ENCODE results near the gene CACTIN.

CACTIN gene

GRCh38 chr19:3627351-3627723, 747 bp upstream of the CACTIN start:
- no peak for DNase-seq (ENCODE audit: low read depth)

GRCh38 chr19:3625996-3626472, 556 bp downstream of the CACTIN start:
- DNase-seq (ENCODE audit: low read depth) = peak; percentile 17

DNA sequence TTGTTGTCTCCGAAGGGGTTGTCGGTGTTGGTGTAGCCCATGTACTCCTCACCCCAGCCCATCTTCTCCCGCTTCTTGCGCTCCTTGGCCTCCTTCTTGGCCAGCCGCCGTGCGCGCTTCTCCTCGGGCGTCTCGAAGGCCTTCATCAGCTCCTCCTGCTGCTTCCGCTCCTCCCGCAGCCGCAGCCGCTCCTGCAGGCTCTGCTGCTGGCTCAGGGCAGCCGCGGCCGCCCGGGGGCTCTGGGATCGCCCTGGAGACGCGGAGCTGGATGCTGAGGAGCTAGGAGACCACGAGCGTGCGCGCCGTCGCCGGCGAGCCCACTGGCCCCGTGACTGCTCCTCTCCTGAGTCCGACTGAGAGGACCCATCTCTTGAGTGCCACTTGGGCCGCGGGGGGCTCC, 2.9 kb downstream of the CACTIN start:
- no peak for DNase-seq (ENCODE audit: low read depth)

GRCh38 chr19:3622224-3622623, 4.4 kb downstream of the CACTIN start:
- DNase-seq (ENCODE audit: low read depth) = no peak

GRCh38 chr19:3621689-3622088, 4.9 kb downstream of the CACTIN start:
- no peak for DNase-seq (ENCODE audit: low read depth)

GRCh38 chr19:3620817-3621547, 5.6 kb downstream of the CACTIN start:
- DNase-seq (ENCODE audit: low read depth) = no peak

GRCh38 chr19:3620145-3620816, 6.3 kb downstream of the CACTIN start:
- DNase-seq (ENCODE audit: low read depth) = no peak

GRCh38 chr19:3619631-3620012, 7.0 kb downstream of the CACTIN start:
- DNase-seq (ENCODE audit: low read depth) = no peak

GRCh38 chr19:3618811-3619630, 7.6 kb downstream of the CACTIN start:
- no peak for DNase-seq (ENCODE audit: low read depth)

DNA sequence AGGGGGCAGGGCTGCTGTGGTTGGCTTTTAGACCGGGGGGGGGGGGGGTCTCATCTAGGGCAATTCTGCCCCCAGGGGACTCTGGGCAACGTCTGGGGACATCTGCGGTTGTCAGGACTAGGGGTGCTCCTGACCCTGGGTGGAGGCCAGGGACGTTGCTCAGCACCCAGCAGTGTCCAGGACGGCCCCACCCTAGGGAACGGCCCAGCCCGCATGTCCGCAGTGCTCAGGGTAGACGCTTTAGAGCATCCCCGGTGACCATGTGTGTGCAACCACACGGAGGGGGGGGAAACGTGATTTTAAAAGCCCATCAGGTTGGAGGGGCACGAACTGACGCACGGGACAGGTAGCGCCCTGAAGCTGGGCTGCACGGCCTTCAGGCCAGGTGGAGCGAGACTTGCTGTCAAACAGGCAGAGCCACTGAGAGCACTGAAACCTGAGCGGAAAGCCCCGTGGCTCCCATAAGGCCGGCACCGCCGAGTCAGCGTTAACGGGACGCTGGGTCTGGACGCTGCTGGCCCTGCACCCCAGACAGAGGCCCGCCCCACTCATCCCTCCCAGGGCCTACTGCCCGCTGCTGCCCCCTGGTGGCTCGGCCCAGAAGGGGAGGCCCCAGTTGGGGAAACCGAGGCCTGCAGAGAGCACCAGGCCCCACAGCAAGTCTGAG, 8.3 kb downstream of the CACTIN start:
- DNase-seq (ENCODE audit: low read depth) = peak; percentile 45

- no peak for DNase-seq (ENCODE audit: low read depth)
Measured at GRCh38 chr19:3617463-3617862, 9.1 kb downstream of the CACTIN start.

GRCh38 chr19:3615524-3616135, 11.0 kb downstream of the CACTIN start:
- no peak for DNase-seq (ENCODE audit: low read depth)

GRCh38 chr19:3614858-3615505, 11.6 kb downstream of the CACTIN start:
- DNase-seq (ENCODE audit: low read depth) = no peak

GRCh38 chr19:3613818-3614661, 12.6 kb downstream of the CACTIN start:
- no peak for DNase-seq (ENCODE audit: low read depth)

- DNase-seq (ENCODE audit: low read depth) = no peak
Measured at GRCh38 chr19:3612901-3613741, 13.5 kb downstream of the CACTIN start.

GRCh38 chr19:3612330-3612729, 14.3 kb downstream of the CACTIN start:
- DNase-seq (ENCODE audit: low read depth) = no peak

GRCh38 chr19:3611841-3612240, 14.7 kb downstream of the CACTIN start:
- DNase-seq (ENCODE audit: low read depth) = no peak

DNA sequence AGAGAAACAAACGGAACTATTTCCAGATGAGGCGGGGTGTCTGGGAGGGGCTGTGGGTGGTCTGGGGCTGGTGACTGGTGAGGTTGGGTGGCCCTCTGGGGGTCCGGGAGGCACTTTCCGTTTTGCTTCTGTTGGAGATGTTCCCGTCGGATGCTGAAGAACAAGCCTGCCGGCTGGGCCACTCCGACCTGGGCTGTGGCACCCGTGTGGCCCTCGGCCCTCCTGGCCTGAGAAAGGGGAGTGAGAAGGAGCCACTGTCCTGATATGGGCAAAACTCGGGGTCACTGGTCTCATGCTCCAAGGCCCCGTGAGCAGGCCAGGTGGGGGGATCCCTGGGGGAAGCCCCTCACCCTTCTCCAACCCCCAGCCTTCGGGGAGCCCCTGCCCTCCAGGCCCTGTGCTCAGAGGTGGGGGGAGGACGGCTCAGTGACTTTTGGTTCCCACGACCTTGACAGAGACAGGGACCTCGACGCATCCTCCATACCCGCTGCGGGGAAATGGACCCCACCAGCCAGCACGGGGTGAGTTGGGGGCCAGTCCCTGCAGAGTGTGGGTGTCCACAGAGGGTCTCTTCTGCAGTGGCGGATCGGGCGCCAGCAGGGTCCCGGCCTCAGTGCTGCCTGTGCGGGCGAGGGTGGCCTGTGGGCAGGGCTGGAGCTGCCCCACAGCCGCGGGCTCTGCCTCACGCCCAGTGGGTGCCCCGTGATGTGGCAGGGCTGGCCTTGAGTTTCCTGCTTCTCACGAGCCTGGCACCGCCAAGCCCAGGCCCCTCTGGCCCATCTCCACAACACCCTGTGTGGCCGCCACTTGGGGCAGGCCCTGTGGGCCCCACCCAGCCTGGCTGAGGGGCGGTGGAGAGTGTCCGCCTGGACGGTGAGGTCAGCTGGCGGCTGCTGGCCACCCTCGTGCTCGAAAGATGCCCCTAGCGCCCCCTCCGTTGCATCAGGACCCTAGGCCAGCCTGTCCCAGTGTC, 15.6 kb downstream of the CACTIN start:
- DNase-seq (ENCODE audit: low read depth) = no peak
